ENCODE measurements around the gene TMEM143. TPM values are rescaled to one million over a fixed set of nuclear protein-coding genes. Genes with fewer than 3 reads are reported as not detected.
"Not testable (repeated sequence)": the region's sequence is repeated elsewhere in the genome, so short reads cannot be mapped to it uniquely, and the experiment has no call there.

Gene TMEM143
- total and polyA plus RNA-seq, 7 experiments from 2014 or later, result 5.7 to 39.8 (median 14.0) TPM

- Mint-ChIP-seq H3K27me3 (peaks cover 0 to 2% (median 0%) of the 10 kb centered on the region in 5 donors), H3K27ac (no peak overlapping the region), H3K4me3 (no peak overlapping the region), H3K9me3 (no peaks in the 10 kb centered on the region), H3K4me1 (no peaks in the 10 kb centered on the region), H3K36me3 (no peaks in the 10 kb centered on the region)
- Histone ChIP-seq H3K27me3 (ENCODE audit: control insufficient read depth in 2 of 2, insufficient read depth in 2 of 2, low read length in 2 of 2) (no peaks in the 10 kb centered on the region), H3K36me3 (ENCODE audit: control insufficient read depth in 2 of 3, insufficient read depth in 3 of 3, low read length in 3 of 3) (no peaks in the 10 kb centered on the region), H3K4me1 (ENCODE audit: control insufficient read depth in 2 of 2, insufficient read depth in 2 of 2, low read length in 2 of 2) (no peaks in the 10 kb centered on the region), H3K4me3 (ENCODE audit: low read length) (no peak overlapping the region), H3K27ac (ENCODE audit: low read depth, low read length) (no peak overlapping the region), H3K9me3 (ENCODE audit: control insufficient read depth in 2 of 3, low read length in 3 of 3) (no peaks in the 10 kb centered on the region)
- ChIA-PET POLR2A (no interaction called here), CTCF (interaction anchor here (0.8 to 0.9 kb wide), 2 partner anchors 136 to 215 kb away, joined by 3 to 5 read pairs; no protein-coding TSS in a partner anchor)
- no peak for DNase-seq
- ATAC-seq, result peak; percentile 8
- intact Hi-C loops (cut with micrococcal nuclease), result no loop called here
Observed at GRCh38 chr19:48372904-48373303, 9.2 kb upstream of the TMEM143 start.

GRCh38 chr19:48371771-48372170 lies 8.0 kb upstream of the TMEM143 start:
- H3K36me3 ChIP-seq (ENCODE audit: control insufficient read depth in 2 of 3, insufficient read depth in 3 of 3, low read length in 3 of 3); H3K4me3 Mint-ChIP-seq; DNase-seq; CTCF ChIA-PET; intact Hi-C loops (cut with micrococcal nuclease); H3K4me1 ChIP-seq (ENCODE audit: control insufficient read depth in 2 of 2, insufficient read depth in 2 of 2, low read length in 2 of 2); H3K27ac Mint-ChIP-seq; H3K9me3 ChIP-seq (ENCODE audit: control insufficient read depth in 2 of 3, low read length in 3 of 3); H3K4me1 Mint-ChIP-seq; H3K9me3 Mint-ChIP-seq; H3K27me3 ChIP-seq (ENCODE audit: control insufficient read depth in 2 of 2, insufficient read depth in 2 of 2, low read length in 2 of 2); H3K4me3 ChIP-seq (ENCODE audit: low read length); H3K36me3 Mint-ChIP-seq; H3K27ac ChIP-seq (ENCODE audit: low read depth, low read length); ATAC-seq; POLR2A ChIA-PET; H3K27me3 Mint-ChIP-seq: not testable (repeated sequence)

DNA sequence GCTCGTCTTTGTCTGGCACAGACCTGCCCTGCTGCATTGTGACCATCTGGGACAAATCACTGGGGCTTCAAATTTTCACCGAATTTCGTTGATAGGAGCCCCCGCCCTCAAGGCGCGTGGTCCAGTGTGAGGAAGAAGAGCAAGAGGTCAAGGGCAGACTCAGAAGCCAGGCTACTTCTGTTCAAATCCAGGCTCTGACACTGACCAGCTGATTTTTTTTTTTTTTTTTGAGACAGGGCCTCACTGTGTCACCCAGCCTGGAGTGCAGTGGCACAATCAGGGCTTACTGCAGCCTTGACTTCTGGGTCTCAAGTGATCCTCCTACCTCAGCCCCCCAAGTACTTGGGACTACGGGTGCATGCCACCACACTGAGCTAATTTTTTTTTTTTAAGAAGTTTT lies 7.6 kb upstream of the TMEM143 start:
- CTCF ChIA-PET, result interaction anchor here (0.6 kb wide), 1 partner anchor 213 kb away, joined by 4 read pairs; no protein-coding TSS in a partner anchor
- no peak overlapping the region for H3K4me3 Mint-ChIP-seq
- Histone ChIP-seq H3K4me3 (ENCODE audit: low read length) (no peak overlapping the region), H3K36me3 (ENCODE audit: control insufficient read depth in 2 of 3, insufficient read depth in 3 of 3, low read length in 3 of 3) (no peaks in the 10 kb centered on the region), H3K27ac (ENCODE audit: low read depth, low read length) (no peak overlapping the region), H3K9me3 (ENCODE audit: control insufficient read depth in 2 of 3, low read length in 3 of 3) (no peaks in the 10 kb centered on the region), H3K4me1 (ENCODE audit: control insufficient read depth in 2 of 2, insufficient read depth in 2 of 2, low read length in 2 of 2) (no peaks in the 10 kb centered on the region), H3K27me3 (ENCODE audit: control insufficient read depth in 2 of 2, insufficient read depth in 2 of 2, low read length in 2 of 2) (no peaks in the 10 kb centered on the region)
- no peaks in the 10 kb centered on the region for H3K9me3 Mint-ChIP-seq
- H3K27me3 Mint-ChIP-seq, result peaks cover 0 to 2% (median 0%) of the 10 kb centered on the region in 5 donors
- ATAC-seq (no peak), DNase-seq (no peak)
- H3K36me3 Mint-ChIP-seq, result no peaks in the 10 kb centered on the region
- intact Hi-C loops (cut with micrococcal nuclease), result no loop called here
- POLR2A ChIA-PET, result no interaction called here
- no peaks in the 10 kb centered on the region for H3K4me1 Mint-ChIP-seq
- no peak overlapping the region for H3K27ac Mint-ChIP-seq

DNA sequence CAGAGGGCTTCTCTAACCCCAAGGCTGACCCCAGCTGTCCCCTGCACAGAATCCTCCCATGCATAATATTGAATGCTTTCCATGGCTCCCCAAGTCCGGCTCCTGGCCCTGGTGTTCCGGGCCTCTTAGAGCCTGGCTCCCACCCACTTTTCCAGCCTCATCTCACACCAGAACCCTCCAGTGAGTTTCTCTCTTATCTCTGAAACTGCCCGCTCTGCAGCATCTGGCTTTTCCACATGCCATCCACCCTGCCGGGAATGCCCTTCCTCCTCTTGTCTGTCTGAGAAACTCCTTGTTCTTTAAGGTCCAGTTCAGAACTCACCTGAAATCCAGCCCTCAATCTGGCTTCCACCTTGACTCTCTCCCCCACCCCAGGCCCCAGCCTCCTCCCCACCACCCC lies 7.2 kb upstream of the TMEM143 start:
- H3K4me3 ChIP-seq (ENCODE audit: low read length), result no peak overlapping the region
- intact Hi-C loops (cut with micrococcal nuclease), result no loop called here
- no peak overlapping the region for H3K27ac ChIP-seq (ENCODE audit: low read depth, low read length)
- Mint-ChIP-seq H3K36me3 (no peaks in the 10 kb centered on the region), H3K27ac (peak overlapping the region in 2 of 9 donors; percentile 10), H3K9me3 (no peaks in the 10 kb centered on the region), H3K4me1 (no peaks in the 10 kb centered on the region), H3K4me3 (no peak overlapping the region), H3K27me3 (peaks cover 0 to 2% (median 0%) of the 10 kb centered on the region in 5 donors)
- no peak for ATAC-seq
- ChIA-PET POLR2A (no interaction called here), CTCF (interaction anchor here (0.6 kb wide), 1 partner anchor 213 kb away, joined by 4 read pairs; no protein-coding TSS in a partner anchor)
- H3K27me3 ChIP-seq (ENCODE audit: control insufficient read depth in 2 of 2, insufficient read depth in 2 of 2, low read length in 2 of 2), result no peaks in the 10 kb centered on the region
- no peak for DNase-seq
- no peaks in the 10 kb centered on the region for H3K36me3 ChIP-seq (ENCODE audit: control insufficient read depth in 2 of 3, insufficient read depth in 3 of 3, low read length in 3 of 3)
- H3K9me3 ChIP-seq (ENCODE audit: control insufficient read depth in 2 of 3, low read length in 3 of 3), result no peaks in the 10 kb centered on the region
- H3K4me1 ChIP-seq (ENCODE audit: control insufficient read depth in 2 of 2, insufficient read depth in 2 of 2, low read length in 2 of 2), result no peaks in the 10 kb centered on the region

GRCh38 chr19:48368936-48369335 lies 5.2 kb upstream of the TMEM143 start:
- H3K27ac Mint-ChIP-seq, result no peak overlapping the region
- Histone ChIP-seq H3K4me3 (ENCODE audit: low read length) (no peak overlapping the region), H3K27me3 (ENCODE audit: control insufficient read depth in 2 of 2, insufficient read depth in 2 of 2, low read length in 2 of 2) (no peaks in the 10 kb centered on the region), H3K9me3 (ENCODE audit: control insufficient read depth in 2 of 3, low read length in 3 of 3) (no peaks in the 10 kb centered on the region), H3K27ac (ENCODE audit: low read depth, low read length) (no peak overlapping the region), H3K4me1 (ENCODE audit: control insufficient read depth in 2 of 2, insufficient read depth in 2 of 2, low read length in 2 of 2) (peaks cover 0 to 7% of the 10 kb centered on the region in 2 donors), H3K36me3 (ENCODE audit: control insufficient read depth in 2 of 3, insufficient read depth in 3 of 3, low read length in 3 of 3) (no peaks in the 10 kb centered on the region)
- intact Hi-C loops (cut with micrococcal nuclease), result no loop called here
- ATAC-seq, result no peak
- H3K9me3 Mint-ChIP-seq, result peaks cover 0 to 2% (median 0%) of the 10 kb centered on the region in 11 donors
- POLR2A ChIA-PET, result no interaction called here
- H3K4me3 Mint-ChIP-seq, result no peak overlapping the region
- peaks cover 0 to 4% (median 0%) of the 10 kb centered on the region in 5 donors for H3K27me3 Mint-ChIP-seq
- H3K36me3 Mint-ChIP-seq, result no peaks in the 10 kb centered on the region
- DNase-seq, result no peak
- H3K4me1 Mint-ChIP-seq, result peaks cover 0 to 12% (median 0%) of the 10 kb centered on the region in 7 donors
- CTCF ChIA-PET, result no interaction called here

GRCh38 chr19:48367855-48368254 lies 4.1 kb upstream of the TMEM143 start:
- ATAC-seq, result no peak
- Histone ChIP-seq H3K36me3 (ENCODE audit: control insufficient read depth in 2 of 3, insufficient read depth in 3 of 3, low read length in 3 of 3) (no peaks in the 10 kb centered on the region), H3K4me3 (ENCODE audit: low read length) (no peak overlapping the region), H3K4me1 (ENCODE audit: control insufficient read depth in 2 of 2, insufficient read depth in 2 of 2, low read length in 2 of 2) (peaks cover 5 to 9% of the 10 kb centered on the region in 2 donors), H3K9me3 (ENCODE audit: control insufficient read depth in 2 of 3, low read length in 3 of 3) (no peaks in the 10 kb centered on the region), H3K27me3 (ENCODE audit: control insufficient read depth in 2 of 2, insufficient read depth in 2 of 2, low read length in 2 of 2) (no peaks in the 10 kb centered on the region), H3K27ac (ENCODE audit: low read depth, low read length) (no peak overlapping the region)
- ChIA-PET POLR2A (interaction anchor here (0.7 kb wide), 1 partner anchor 59 kb away, joined by 6 read pairs; no protein-coding TSS in a partner anchor), CTCF (interaction anchor here (0.8 kb wide), 1 partner anchor 24 kb away, joined by 6 read pairs; the partner anchor contains the start of gene KDELR1)
- H3K36me3 Mint-ChIP-seq, result no peaks in the 10 kb centered on the region
- no peak overlapping the region for H3K4me3 Mint-ChIP-seq
- peaks cover 0 to 18% (median 2%) of the 10 kb centered on the region in 7 donors for H3K4me1 Mint-ChIP-seq
- peaks cover 0 to 5% (median 0%) of the 10 kb centered on the region in 11 donors for H3K9me3 Mint-ChIP-seq
- no peak for DNase-seq
- intact Hi-C loops (cut with micrococcal nuclease), result no loop called here
- peak overlapping the region in 1 of 9 donors; percentile 22 for H3K27ac Mint-ChIP-seq
- H3K27me3 Mint-ChIP-seq, result peaks cover 0 to 4% (median 0%) of the 10 kb centered on the region in 5 donors

DNA sequence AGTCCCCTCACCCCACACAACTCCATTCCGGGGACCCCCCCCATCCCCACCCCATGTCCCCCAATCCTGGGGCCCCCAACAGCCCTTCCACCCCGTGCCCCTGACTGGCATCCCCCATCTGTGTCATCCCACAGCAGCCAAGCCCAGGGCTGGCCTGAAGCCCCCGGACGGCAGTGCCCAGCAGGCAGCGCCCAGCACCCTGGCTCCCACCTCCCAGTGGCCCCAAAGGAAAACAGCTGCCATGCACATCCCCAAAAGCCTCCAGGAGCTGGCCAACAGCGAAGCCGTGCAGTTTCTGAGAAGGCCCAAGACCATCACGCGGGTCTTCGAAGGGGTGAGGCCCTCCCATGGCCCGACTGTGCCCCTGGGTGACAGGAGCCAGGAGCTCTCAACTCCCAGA lies 1.9 kb upstream of the TMEM143 start:
- intact Hi-C loops (cut with micrococcal nuclease), result loop anchor here (2.0 kb wide), 2 partner anchors 33 to 253 kb away; partner anchors contain the start of genes RPL18 (in 1 of the 2) and SPHK2 (in 1 of the 2)
- Mint-ChIP-seq H3K9me3 (peaks cover 0 to 5% (median 0%) of the 10 kb centered on the region in 11 donors), H3K4me1 (peaks cover 0 to 28% (median 6%) of the 10 kb centered on the region in 7 donors), H3K36me3 (no peaks in the 10 kb centered on the region), H3K27me3 (peaks cover 0 to 3% (median 0%) of the 10 kb centered on the region in 5 donors), H3K27ac (no peak overlapping the region), H3K4me3 (no peak overlapping the region)
- DNase-seq (peak in 1 of 9 donors; percentile 26), ATAC-seq (no peak)
- Histone ChIP-seq H3K27me3 (ENCODE audit: control insufficient read depth in 2 of 2, insufficient read depth in 2 of 2, low read length in 2 of 2) (no peaks in the 10 kb centered on the region), H3K4me3 (ENCODE audit: low read length) (no peak overlapping the region), H3K36me3 (ENCODE audit: control insufficient read depth in 2 of 3, insufficient read depth in 3 of 3, low read length in 3 of 3) (no peaks in the 10 kb centered on the region), H3K27ac (ENCODE audit: low read depth, low read length) (no peak overlapping the region), H3K4me1 (ENCODE audit: control insufficient read depth in 2 of 2, insufficient read depth in 2 of 2, low read length in 2 of 2) (peaks cover 9 to 13% of the 10 kb centered on the region in 2 donors), H3K9me3 (ENCODE audit: control insufficient read depth in 2 of 3, low read length in 3 of 3) (no peaks in the 10 kb centered on the region)
- ChIA-PET CTCF (no interaction called here), POLR2A (interaction anchor here (0.6 kb wide), 1 partner anchor 14 kb away, joined by 3 read pairs; no protein-coding TSS in a partner anchor)

All from naive thymus-derived CD4-positive, alpha-beta T cell (primary cell).